ENCODE data around the gene ABCB11.

- no peak for TF ChIP-seq POLR2A (IDR thresholded peaks at IDR 0.05)
- TF ChIP-seq, protein P1, sequence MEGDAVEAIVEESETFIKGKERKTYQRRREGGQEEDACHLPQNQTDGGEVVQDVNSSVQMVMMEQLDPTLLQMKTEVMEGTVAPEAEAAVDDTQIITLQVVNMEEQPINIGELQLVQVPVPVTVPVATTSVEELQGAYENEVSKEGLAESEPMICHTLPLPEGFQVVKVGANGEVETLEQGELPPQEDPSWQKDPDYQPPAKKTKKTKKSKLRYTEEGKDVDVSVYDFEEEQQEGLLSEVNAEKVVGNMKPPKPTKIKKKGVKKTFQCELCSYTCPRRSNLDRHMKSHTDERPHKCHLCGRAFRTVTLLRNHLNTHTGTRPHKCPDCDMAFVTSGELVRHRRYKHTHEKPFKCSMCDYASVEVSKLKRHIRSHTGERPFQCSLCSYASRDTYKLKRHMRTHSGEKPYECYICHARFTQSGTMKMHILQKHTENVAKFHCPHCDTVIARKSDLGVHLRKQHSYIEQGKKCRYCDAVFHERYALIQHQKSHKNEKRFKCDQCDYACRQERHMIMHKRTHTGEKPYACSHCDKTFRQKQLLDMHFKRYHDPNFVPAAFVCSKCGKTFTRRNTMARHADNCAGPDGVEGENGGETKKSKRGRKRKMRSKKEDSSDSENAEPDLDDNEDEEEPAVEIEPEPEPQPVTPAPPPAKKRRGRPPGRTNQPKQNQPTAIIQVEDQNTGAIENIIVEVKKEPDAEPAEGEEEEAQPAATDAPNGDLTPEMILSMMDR (IDR thresholded peaks at IDR 0.05 in 8 of 11, conservative IDR thresholded peaks at IDR 0.05 in 3 of 11) = no peak
Measured at GRCh38 chr2:168912901-168913369, 118.2 kb downstream of the ABCB11 start.

Data from spleen (tissue), 7 donors.